Stimulated activated naive CD4-positive, alpha-beta T cell (primary cell): Measurements from ENCODE around the gene FYB2.

ENCODE experiments used
- DNase-seq, 6 experiments: peaks; one replicate each; lab custom pipeline; 2025; lab: John Stamatoyannopoulos, UW

The FYB2 gene, protein sequence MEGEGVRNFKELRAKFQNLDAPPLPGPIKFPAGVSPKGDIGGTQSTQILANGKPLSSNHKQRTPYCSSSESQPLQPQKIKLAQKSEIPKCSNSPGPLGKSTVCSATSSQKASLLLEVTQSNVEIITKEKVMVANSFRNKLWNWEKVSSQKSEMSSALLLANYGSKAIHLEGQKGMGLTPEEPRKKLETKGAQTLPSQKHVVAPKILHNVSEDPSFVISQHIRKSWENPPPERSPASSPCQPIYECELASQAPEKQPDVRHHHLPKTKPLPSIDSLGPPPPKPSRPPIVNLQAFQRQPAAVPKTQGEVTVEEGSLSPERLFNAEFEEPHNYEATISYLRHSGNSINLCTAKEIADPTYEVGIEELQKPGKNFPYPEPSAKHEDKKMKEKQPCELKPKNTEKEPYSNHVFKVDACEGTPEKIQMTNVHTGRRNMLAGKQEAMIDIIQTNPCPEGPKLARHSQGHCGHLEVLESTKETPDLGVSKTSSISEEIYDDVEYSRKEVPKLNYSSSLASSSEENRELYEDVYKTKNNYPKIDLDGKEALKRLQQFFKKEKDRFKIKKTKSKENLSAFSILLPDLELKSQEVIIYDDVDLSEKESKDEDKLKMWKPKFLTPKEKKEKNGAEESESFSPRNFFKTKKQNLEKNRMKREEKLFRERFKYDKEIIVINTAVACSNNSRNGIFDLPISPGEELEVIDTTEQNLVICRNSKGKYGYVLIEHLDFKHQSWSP

GRCh38 chr1:56819387-56819899 lies at the start of gene FYB2:
TSS of gene FYB2 (minus strand) at chr1:56819404. CDS start at chr1:56819290, 114 bp downstream.
- no peak for DNase-seq

DNA sequence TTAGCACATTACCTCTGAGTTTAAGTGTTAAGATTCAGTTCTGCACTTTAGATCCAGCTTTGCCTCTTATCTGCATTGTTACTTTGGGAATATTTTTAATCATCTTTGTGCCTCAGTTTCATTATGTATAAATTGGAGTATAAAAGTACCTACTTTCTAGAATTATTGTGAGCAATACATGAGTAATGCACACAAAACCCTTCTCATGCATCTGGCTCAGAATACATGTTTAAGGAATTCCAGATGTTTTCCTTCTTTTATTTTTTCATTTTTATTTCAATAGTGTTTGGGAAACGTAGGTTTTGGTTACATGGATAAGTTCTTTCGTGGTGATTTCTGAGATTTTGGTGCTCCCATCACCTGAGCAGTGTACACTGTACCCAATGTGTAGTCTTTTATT lies 49.6 kb upstream of the FYB2 start:
- no peak for DNase-seq

DNA sequence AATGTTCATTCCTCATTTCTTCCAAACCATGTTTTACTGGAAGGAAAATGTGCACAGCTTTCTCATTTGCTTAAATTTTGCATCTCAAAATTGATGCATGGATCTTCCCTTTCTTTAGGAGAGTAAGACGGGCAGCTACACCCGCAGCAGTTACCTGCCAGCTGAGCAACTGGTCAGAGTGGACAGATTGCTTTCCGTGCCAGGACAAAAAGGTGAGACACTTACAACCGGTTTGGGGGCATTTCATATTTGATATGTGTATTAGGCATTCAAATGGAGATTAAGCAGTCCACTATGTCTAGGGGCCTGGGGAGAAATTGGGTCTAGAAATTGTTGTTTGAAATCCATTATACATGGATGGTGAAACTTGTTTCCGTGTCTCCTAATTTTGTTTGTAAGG lies 48.3 kb upstream of the FYB2 start:
- no peak for DNase-seq

- DNase-seq: no peak
These were observed 47.5 kb upstream of the FYB2 start for GRCh38 chr1:56866656-56867055.

GRCh38 chr1:56864430-56864829 lies 45.2 kb upstream of the FYB2 start:
- DNase-seq: no peak

DNA sequence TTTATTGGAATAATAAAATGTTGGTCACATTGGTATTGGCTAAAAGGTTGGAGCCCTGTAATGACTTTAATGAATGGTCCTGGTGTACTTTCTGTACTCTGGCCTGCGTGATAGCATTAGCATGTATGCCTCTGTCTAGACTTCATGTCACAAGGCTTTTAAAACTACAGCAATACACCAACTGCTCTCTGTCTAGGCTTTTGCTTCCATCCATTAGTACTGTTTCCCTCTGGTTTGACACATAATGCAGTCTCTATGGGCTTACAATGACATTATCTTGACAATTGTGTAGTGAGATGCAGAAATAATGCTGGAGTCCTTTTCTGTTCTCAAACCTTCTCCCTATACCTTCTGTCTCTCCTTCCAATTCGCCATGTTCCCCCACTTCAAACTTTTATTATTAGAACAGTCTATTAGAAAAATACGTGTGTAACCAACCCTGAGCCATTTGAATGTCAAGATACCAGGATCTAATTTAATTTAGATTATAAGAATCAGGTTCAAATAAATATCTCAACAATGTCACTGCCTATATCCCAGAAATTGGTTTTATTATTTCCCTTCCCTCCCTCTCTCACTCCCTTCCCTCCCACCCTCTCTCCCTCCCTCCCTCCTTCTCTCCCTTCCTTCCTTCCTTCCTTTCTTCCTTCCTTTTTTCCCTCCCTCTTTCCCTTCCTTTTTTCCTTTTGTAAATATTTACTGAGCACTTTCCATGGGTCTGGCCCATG lies 44.2 kb upstream of the FYB2 start:
- no peak for DNase-seq

DNA sequence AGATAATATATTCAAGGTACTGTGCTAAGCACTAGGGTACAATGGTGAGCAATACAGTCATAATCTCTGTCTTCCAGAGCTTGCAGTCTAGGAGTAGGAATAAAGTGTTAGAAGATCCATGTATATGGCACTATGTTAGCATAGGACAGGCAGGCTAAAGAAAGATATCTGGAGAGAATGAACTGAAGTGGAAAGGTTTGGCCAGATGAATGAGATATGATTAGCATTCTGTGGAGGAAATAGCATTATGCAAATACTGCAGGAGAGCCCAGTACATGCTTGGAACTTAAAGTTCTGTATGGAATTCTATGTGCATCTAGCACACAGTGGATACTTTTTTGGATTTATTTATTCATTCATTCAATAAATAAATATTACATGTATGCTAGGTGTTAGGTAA lies 40.1 kb upstream of the FYB2 start:
- DNase-seq: no peak

DNA sequence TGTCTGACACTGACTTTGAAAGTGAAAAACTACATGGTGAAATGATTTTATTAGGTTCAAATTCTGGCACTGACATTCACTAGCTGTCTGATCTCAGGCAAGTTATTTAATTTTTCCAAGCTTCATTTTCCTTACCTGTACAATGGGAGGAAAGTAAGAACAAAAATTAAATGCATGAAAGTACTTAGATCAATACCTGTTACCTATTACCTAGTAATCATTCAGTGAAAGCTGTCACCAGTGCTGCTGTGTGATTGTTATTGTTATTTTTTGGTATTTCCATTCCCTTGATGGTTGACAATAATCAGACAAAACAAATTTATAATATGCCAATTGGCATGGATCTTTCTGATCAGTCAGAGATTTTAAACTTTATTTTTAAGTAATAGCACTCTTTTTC lies 37.0 kb upstream of the FYB2 start:
- no peak for DNase-seq

DNA sequence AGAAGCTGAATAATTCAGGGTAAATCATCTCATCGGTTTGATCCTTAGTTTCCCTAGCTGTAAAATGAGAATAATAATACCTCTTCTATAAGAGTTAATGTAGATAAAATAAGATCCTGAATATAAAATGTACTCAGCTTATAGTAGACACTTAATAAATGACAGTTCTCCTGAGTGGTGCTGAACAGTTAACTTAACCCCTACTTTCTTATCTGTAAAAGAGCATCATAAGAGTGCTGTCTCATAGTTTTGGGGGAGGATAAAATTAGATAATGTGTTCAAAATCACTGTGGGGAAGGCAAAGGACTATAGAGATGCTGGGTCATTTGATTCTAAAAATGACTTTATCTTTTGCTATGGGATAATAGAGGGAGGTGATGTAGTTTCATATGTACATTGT lies 36.0 kb upstream of the FYB2 start:
- DNase-seq: no peak

GRCh38 chr1:56854521-56855099 lies 35.4 kb upstream of the FYB2 start, which contains the start of gene C8A:
TSS of gene C8A (plus strand) at chr1:56854797. CDS start at chr1:56854902, 105 bp downstream.
- no peak for DNase-seq

GRCh38 chr1:56852476-56852875 lies 33.3 kb upstream of the FYB2 start:
- DNase-seq: no peak

DNA sequence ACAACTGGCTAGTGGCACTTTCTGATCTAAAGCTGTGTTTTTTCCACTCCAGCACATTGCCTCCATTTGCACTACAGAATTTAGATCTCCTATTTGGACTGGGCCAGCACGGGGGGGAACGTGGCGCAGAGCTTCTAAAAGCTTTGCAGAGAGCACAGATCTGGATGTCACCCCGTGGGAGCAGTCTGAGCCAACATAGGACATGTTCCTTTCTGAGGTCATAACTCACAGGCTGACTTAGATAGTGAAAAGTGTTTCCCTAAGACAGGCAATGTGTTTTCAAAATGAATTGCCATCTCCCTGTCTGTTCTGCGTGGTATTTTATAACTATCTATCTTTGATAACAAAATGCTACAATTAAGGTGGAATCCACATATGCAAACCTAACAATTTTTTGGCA lies 31.7 kb upstream of the FYB2 start:
- DNase-seq: no peak

DNA sequence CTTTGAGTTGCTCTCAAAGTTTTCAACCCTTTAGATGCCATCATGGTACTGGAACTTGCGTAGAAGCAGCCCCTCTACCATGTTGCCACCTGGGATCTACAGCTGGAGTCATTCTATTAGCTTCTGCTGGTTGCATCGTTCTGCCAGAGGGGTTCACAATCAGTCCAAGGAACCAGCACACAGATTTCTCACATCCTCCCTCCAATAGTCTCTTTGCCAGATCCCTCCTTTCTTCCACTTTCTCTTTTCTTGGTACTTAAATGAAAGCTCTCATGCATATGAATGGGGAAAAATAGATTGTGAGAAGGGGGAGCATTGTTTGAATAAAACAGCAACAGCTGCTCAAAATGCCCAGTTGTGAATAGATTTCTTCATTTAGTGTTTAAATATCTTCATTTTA lies 31.2 kb upstream of the FYB2 start:
- no peak for DNase-seq

DNA sequence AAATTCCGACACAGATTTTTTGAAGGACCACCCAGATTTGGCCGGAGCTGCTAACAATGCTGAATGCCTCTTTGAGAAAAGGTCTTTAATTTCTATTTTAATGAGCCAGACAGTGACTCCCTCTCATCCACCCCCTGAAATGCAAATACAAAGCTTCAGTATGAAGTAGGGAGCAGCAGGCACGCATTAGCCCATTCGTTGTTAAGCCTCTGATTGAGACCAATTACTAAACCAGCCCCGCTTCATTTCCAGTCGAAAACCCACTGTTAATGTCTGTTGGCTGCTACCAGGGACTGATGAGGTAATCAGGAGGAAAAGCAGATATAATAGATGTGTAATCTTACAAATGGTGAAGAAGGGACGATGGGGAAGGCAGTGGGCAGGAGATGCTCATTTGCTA lies 30.5 kb upstream of the FYB2 start:
- no peak for DNase-seq

DNA sequence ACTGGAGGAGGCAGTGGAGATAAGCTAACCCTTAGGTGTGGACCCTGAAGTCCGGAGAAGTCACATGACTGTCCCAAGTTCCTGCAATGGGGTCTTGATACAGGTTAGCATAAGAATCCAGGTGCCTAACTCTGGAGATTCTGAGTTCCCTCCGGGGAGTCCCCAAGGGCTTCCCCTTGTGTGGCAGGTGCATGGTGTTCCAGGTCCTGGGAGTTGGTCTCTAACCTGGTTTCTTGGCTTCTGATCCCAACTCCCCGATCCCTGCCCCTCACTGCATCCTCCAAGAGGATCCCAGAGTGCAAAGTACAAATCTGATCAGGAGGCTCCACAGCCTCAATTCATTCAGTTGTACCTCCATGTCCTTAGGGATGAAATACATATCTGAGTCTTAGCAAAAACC lies 26.1 kb upstream of the FYB2 start:
- DNase-seq: no peak

- no peak for DNase-seq
These were observed 25.4 kb upstream of the FYB2 start for GRCh38 chr1:56844545-56845136.

- DNase-seq: no peak
These were observed 24.3 kb upstream of the FYB2 start for GRCh38 chr1:56843544-56843943.

- DNase-seq: no peak
These were observed 19.6 kb upstream of the FYB2 start for GRCh38 chr1:56838759-56839158.

DNA sequence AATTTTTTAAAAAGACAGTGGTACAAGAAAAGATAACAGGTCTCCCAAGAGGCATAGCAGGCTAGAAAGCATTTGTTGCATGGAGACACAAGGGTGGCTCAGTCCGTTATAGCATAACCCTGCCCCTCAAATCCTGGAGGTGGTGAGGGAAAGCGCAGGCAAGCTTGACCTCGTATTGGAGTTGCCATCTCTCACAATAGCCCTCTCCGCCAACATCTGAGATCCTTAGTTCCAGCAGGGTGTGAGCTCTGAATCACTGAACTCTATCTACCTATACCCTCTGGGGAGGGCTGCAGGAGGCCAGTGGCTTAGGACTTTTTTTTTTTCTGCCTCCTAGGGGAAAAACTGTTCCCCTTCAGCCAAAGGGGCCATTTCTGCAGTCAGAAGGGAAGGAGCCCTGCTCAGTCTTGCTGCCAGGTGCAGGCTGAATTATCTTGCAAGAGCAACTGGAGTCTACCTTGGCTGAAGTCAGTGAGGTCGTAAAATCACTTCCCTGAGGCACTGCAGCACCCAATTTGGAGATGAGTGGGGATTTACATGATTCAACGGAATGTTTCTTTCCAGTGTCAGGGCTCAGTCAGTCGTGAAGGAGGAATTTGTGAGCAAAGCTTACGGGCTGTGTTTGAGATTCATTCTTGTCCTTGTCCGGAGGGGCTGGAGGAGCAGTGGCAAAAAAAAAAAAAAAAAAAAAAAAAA lies 18.2 kb upstream of the FYB2 start:
- no peak for DNase-seq

- no peak for DNase-seq
These were observed 17.2 kb upstream of the FYB2 start for GRCh38 chr1:56836359-56836758.

DNA sequence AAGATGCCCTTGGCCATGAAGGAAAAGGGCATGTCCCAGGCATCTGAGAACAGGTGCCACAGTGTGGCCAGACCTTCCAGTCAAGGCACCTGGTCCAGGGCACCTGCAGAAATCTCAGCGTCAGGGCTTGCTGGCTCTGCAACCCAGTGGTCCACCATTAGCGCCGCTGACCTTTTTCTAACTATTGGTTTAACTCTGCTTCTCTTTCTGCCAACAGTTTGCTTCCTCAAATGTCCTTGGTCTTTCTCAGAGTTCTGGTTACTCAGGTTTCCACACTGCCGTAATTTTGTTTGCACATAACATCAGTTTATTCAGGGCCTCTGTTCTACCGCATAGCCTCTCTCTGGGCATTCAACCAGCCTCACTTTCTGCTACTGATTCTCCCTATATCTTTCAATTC lies 16.5 kb upstream of the FYB2 start:
- DNase-seq: no peak
